ENCODE measurements around the gene CYP1A2.
A peak's percentile ranks its signal among the peaks of the same experiment; 100 is the strongest.

Gene CYP1A2

GRCh38 chr15:74781431-74782258 is 33.0 kb downstream of the CYP1A2 start, which contains the start of gene CSK:
Gene CSK (plus strand): TSS chr15:74782080. CDS start chr15:74798298, 16,218 bp downstream.
- peak within 1 kb of the TSS; percentile 62 for H3K4me3 ChIP-seq (replicated peaks; ENCODE audit: low read depth, low read length)
- no peak for DNase-seq (ENCODE audit: extremely low read depth, low read depth)
- TF ChIP-seq CTCF (IDR thresholded peaks at IDR 0.05; ENCODE audit: low read depth, low read length, missing control alignments): peak; percentile 44

GRCh38 chr15:74782259-74783071 is 33.8 kb downstream of the CYP1A2 start:
- H3K4me3 ChIP-seq (replicated peaks; ENCODE audit: low read depth, low read length): peak overlapping the region; percentile 62
- no peak for DNase-seq (ENCODE audit: extremely low read depth, low read depth)
- TF ChIP-seq CTCF (IDR thresholded peaks at IDR 0.05; ENCODE audit: low read depth, low read length, missing control alignments): no peak

- H3K4me3 ChIP-seq (replicated peaks; ENCODE audit: low read depth, low read length): peak overlapping the region; percentile 62
- DNase-seq (ENCODE audit: extremely low read depth, low read depth): no peak
- no peak for TF ChIP-seq CTCF (IDR thresholded peaks at IDR 0.05; ENCODE audit: low read depth, low read length, missing control alignments)
Observed at GRCh38 chr15:74783072-74783807, 34.6 kb downstream of the CYP1A2 start.

- no peak for DNase-seq (ENCODE audit: extremely low read depth, low read depth)
- TF ChIP-seq CTCF (IDR thresholded peaks at IDR 0.05; ENCODE audit: low read depth, low read length, missing control alignments): no peak
- H3K4me3 ChIP-seq (replicated peaks; ENCODE audit: low read depth, low read length): peak overlapping the region; percentile 62
Observed at GRCh38 chr15:74783808-74784175, 35.1 kb downstream of the CYP1A2 start.

GRCh38 chr15:74784426-74785193 is 36.0 kb downstream of the CYP1A2 start:
- no peak for TF ChIP-seq CTCF (IDR thresholded peaks at IDR 0.05; ENCODE audit: low read depth, low read length, missing control alignments)
- DNase-seq (ENCODE audit: extremely low read depth, low read depth): no peak
- H3K4me3 ChIP-seq (replicated peaks; ENCODE audit: low read depth, low read length): peak overlapping the region; percentile 62
